Panc1 (cell line): ENCODE measurements around the gene NTRK2. TPM values are rescaled to one million over a fixed set of nuclear protein-coding genes. Genes with fewer than 3 reads are reported as not detected.

Source experiments
- ATAC-seq: fragments of 200-7000 bp; cut with Tn5 transposase; 2 replicates; pipeline ENCODE4 v1.9.1; 2020; ENCODE audit warnings: mild to moderate bottlenecking, moderate library complexity
- BruUV-seq: library from RNA; stranded (reverse); fragments of 400-500 nt; replicated peaks from 2 replicates; lab custom pipeline; 2021; lab: Mats Ljungman, UMichigan
- CTCF ChIA-PET: fragments of 300-600 bp; sonication (Branson Sonifier 250); formaldehyde crosslinking; loops from one replicate; lab custom pipeline; 2022; ENCODE audit warnings: antibody characterized with exemption; lab: Charles Lee
- POLR2A ChIA-PET: fragments of 300-600 bp; sonication (Branson Sonifier 250); formaldehyde crosslinking; loops from one replicate; lab custom pipeline; 2022; ENCODE audit warnings: antibody characterized with exemption; lab: Charles Lee
- DNase-seq: peaks from one replicate; pipeline ENCODE4 v3.0.0-alpha.2; 2010; ENCODE audit warnings: low read depth, low spot score
- H3K27ac ChIP-seq: 2 replicates; pipeline ENCODE4 v1.5.1; 2011; ENCODE audit warnings: mild to moderate bottlenecking, low read length, inconsistent platforms
- H3K27me3 ChIP-seq: fragments of 200-500 bp; sonication (Bioruptor generic); 2 replicates; pipeline ENCODE4 v1.6.0; 2014; ENCODE audit warnings: low read length, inconsistent platforms; ENCODE audit not compliant: control insufficient read depth, insufficient read depth
- H3K36me3 ChIP-seq: fragments of 200-500 bp; sonication (Bioruptor generic); 2 replicates; pipeline ENCODE4 v1.5.1; 2014; ENCODE audit warnings: inconsistent platforms, mild to moderate bottlenecking, low read length, moderate library complexity; ENCODE audit not compliant: control insufficient read depth, insufficient read depth
- H3K4me1 ChIP-seq: 2 replicates; pipeline ENCODE4 v1.5.1; 2011; ENCODE audit warnings: inconsistent platforms, mild to moderate bottlenecking, low read length, moderate library complexity; ENCODE audit not compliant: control insufficient read depth, insufficient read depth
- H3K4me3 ChIP-seq, 2 experiments: 2 replicates each; pipeline ENCODE4 v1.5.1; 2011 to 2012; ENCODE audit warnings: low read depth in 2 of 2, low read length in 2 of 2, mild to moderate bottlenecking in 2 of 2, inconsistent platforms in 1 of 2, moderate library complexity in 1 of 2
- H3K9me3 ChIP-seq: fragments of 200-500 bp; sonication (Bioruptor generic); 2 replicates; pipeline ENCODE4 v1.5.1; 2014; ENCODE audit warnings: low read depth, mild to moderate bottlenecking, inconsistent platforms, low read length, moderate library complexity; ENCODE audit not compliant: control insufficient read depth, insufficient read depth
- POLR2AphosphoS5 ChIP-seq: IDR thresholded peaks from 2 replicates; pipeline ENCODE4 v1.6.1; 2012; ENCODE audit warnings: mild to moderate bottlenecking, low read depth, low read length, moderate library complexity
- SIN3A ChIP-seq: IDR thresholded peaks from 2 replicates; pipeline ENCODE4 v1.6.1; 2012; ENCODE audit warnings: low read depth, mild to moderate bottlenecking, low read length, moderate library complexity, borderline replicate concordance; ENCODE audit not compliant: insufficient read depth
- TCF7L2 ChIP-seq: IDR thresholded peaks from 2 replicates; pipeline ENCODE4 v1.6.1; 2011; ENCODE audit warnings: mild to moderate bottlenecking, low read depth, low read length, inconsistent platforms
- in situ Hi-C: cut with HindIII; loops from 2 replicates; pipeline ENCODE4 v1.10.0; 2016; ENCODE audit warnings: low sequenced_read_pairs, low pct_unique_long_range_greater_than_20kb
- intact Hi-C: fragments of 100-400 bp; cut with micrococcal nuclease; formaldehyde crosslinking; loops from one replicate; pipeline ENCODE4 v1.10.0; 2022; ENCODE audit not compliant: unreplicated experiment
- total RNA-seq: library from RNA; stranded (reverse); gene quantifications from one replicate; pipeline ENCODE4 v1.2.1, GENCODE V29; 2021; ENCODE audit not compliant: unreplicated experiment
- TF ChIP-seq, protein P1 (sequence below), 2 experiments: IDR thresholded peaks; 2 replicates each; pipeline ENCODE4 v1.6.1; 2011 to 2012; ENCODE audit warnings: low read depth in 2 of 2, control low read depth in 1 of 2, low read length in 1 of 2, mild to moderate bottlenecking in 1 of 2, moderate library complexity in 1 of 2; ENCODE audit not compliant: insufficient read depth in 1 of 2
- TF ChIP-seq, protein P2 (sequence below): fragments of 450-650 bp; IDR thresholded peaks from 2 replicates; pipeline ENCODE4 v1.5.1; 2017; ENCODE audit warnings: mild to moderate bottlenecking

NTRK2 gene
- total RNA-seq, 1 experiment from 2014 or later: 0.23 TPM

DNA sequence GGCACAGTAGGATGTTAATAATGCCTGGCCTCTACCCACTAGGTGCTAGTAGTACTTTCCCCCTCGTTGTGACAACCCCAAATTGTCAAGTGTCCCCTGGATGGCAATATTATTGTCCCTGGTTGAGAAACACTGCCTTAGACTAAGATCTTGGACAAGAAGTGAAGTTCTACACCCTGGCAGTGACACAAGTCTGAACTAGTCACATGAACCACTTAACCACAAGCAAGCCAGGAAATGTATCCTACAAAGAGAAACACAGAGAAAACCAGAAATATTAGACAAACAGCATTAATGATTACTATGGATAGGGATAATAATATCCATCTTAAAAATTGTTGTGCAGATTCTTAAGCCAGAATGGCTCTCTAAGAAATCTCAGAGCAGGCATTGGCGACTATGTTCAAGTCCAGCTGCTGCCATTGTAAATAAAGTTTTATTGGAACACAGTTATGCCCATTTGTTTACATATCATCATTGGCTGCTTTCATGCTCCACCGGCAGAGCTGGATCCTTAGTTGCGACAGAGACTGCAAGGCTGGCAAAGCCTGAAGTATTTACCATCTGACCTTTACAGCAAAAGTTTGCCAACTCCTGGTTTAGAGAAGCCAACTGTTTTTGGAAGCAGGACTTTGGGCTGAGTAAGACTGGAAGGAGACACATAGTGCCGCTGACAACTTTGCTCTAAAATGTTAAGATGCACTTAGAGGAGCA is 80.8 kb downstream of the NTRK2 start:
- Histone ChIP-seq H3K4me1 (no peaks in the 10 kb centered on the region), H3K27ac (no peak overlapping the region), H3K36me3 (no peaks in the 10 kb centered on the region), H3K27me3 (no peaks in the 10 kb centered on the region), H3K9me3 (no peaks in the 10 kb centered on the region), H3K4me3 (no peak overlapping the region)
- BruUV-seq: no TSS peak
- CTCF ChIA-PET: no interaction called here
- in situ Hi-C loops (no loop called here), intact Hi-C loops (no loop called here)
- DNase-seq (no peak), ATAC-seq (no peak)
- TF ChIP-seq, protein P1, sequence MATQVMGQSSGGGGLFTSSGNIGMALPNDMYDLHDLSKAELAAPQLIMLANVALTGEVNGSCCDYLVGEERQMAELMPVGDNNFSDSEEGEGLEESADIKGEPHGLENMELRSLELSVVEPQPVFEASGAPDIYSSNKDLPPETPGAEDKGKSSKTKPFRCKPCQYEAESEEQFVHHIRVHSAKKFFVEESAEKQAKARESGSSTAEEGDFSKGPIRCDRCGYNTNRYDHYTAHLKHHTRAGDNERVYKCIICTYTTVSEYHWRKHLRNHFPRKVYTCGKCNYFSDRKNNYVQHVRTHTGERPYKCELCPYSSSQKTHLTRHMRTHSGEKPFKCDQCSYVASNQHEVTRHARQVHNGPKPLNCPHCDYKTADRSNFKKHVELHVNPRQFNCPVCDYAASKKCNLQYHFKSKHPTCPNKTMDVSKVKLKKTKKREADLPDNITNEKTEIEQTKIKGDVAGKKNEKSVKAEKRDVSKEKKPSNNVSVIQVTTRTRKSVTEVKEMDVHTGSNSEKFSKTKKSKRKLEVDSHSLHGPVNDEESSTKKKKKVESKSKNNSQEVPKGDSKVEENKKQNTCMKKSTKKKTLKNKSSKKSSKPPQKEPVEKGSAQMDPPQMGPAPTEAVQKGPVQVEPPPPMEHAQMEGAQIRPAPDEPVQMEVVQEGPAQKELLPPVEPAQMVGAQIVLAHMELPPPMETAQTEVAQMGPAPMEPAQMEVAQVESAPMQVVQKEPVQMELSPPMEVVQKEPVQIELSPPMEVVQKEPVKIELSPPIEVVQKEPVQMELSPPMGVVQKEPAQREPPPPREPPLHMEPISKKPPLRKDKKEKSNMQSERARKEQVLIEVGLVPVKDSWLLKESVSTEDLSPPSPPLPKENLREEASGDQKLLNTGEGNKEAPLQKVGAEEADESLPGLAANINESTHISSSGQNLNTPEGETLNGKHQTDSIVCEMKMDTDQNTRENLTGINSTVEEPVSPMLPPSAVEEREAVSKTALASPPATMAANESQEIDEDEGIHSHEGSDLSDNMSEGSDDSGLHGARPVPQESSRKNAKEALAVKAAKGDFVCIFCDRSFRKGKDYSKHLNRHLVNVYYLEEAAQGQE (IDR thresholded peaks at IDR 0.05; ENCODE audit: insufficient read depth in 1 of 2, low read depth in 2 of 2, low read length in 1 of 2): no peak
- no peak for TF ChIP-seq TCF7L2
- no peak for TF ChIP-seq SIN3A
- TF ChIP-seq, protein P2, sequence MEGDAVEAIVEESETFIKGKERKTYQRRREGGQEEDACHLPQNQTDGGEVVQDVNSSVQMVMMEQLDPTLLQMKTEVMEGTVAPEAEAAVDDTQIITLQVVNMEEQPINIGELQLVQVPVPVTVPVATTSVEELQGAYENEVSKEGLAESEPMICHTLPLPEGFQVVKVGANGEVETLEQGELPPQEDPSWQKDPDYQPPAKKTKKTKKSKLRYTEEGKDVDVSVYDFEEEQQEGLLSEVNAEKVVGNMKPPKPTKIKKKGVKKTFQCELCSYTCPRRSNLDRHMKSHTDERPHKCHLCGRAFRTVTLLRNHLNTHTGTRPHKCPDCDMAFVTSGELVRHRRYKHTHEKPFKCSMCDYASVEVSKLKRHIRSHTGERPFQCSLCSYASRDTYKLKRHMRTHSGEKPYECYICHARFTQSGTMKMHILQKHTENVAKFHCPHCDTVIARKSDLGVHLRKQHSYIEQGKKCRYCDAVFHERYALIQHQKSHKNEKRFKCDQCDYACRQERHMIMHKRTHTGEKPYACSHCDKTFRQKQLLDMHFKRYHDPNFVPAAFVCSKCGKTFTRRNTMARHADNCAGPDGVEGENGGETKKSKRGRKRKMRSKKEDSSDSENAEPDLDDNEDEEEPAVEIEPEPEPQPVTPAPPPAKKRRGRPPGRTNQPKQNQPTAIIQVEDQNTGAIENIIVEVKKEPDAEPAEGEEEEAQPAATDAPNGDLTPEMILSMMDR: no peak
- TF ChIP-seq POLR2AphosphoS5: no peak
- POLR2A ChIA-PET: no interaction called here

DNA sequence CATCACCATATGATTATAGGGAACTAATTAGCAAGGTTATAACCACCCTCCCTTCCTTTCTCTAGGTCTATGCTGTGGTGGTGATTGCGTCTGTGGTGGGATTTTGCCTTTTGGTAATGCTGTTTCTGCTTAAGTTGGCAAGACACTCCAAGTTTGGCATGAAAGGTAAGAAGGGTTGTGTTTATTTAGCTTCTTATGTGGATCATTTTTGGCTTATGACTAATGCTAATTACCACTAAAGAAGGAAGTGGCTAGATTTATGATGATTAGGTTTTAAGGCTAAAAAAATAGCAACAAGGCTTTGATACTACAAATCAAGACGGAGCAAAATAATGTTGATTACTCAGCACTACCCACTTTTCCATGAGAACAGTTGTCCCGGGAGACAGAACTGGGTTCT is 82.4 kb downstream of the NTRK2 start:
- TF ChIP-seq, protein P1 (IDR thresholded peaks at IDR 0.05; ENCODE audit: insufficient read depth in 1 of 2, low read depth in 2 of 2, low read length in 1 of 2): no peak
- TF ChIP-seq SIN3A: no peak
- TF ChIP-seq TCF7L2: no peak
- no peak for TF ChIP-seq POLR2AphosphoS5
- TF ChIP-seq, protein P2: no peak
- Histone ChIP-seq H3K9me3 (no peaks in the 10 kb centered on the region), H3K27ac (no peak overlapping the region), H3K36me3 (no peaks in the 10 kb centered on the region), H3K27me3 (no peaks in the 10 kb centered on the region), H3K4me1 (no peaks in the 10 kb centered on the region), H3K4me3 (no peak overlapping the region)
- intact Hi-C loops: no loop called here
- ATAC-seq (no peak), DNase-seq (no peak)
- ChIA-PET POLR2A (no interaction called here), CTCF (no interaction called here)
- in situ Hi-C loops: no loop called here
- no TSS peak for BruUV-seq
